GM12801 (cell line): ENCODE data around the gene RUNX1.

Experiments used
- TF ChIP-seq, protein P1 (sequence below): IDR thresholded peaks from one replicate; pipeline ENCODE4 v1.5.1; 2011; ENCODE audit warnings: control low read depth; ENCODE audit not compliant: insufficient read length; ENCODE audit errors: extremely low read depth

RUNX1 gene

DNA sequence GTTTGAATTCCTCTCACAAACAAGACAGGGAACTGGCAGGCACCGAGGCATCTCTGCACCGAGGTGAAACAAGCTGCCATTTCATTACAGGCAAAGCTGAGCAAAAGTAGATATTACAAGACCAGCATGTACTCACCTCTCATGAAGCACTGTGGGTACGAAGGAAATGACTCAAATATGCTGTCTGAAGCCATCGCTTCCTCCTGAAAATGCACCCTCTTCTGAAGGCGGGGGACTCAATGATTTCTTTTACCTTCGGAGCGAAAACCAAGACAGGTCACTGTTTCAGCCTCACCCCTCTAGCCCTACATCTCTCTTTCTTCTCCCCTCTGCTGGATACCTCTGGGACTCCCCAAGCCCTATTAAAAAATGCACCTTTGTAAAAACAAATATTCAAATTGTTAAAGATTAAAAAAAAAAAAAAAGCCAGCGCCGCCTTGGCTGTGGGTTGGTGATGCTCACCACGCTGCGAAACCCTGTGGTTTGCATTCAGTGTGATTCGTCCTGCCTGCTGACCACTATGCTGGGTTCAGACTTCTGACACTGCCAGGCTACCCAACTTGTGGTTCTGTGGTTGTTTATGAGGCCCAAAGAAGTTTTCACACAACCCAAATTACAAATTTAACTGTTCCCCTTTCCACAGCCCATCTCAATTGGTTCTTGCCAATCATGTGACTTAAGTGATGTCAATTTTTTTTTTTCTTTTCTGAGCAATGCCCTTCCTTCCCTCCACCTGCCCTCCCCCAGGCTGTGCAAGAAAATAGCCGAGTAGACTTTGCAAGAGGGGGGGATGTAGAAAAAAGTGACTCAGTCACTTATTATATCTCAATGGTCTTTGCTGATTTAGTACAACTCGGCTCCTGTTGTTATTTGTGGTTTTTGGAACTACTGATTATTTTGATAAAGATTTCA, at the start of gene RUNX1:
RUNX1 (minus strand) TSS at position 597 of the 912 bp plus-strand sequence.
- TF ChIP-seq, protein P1, sequence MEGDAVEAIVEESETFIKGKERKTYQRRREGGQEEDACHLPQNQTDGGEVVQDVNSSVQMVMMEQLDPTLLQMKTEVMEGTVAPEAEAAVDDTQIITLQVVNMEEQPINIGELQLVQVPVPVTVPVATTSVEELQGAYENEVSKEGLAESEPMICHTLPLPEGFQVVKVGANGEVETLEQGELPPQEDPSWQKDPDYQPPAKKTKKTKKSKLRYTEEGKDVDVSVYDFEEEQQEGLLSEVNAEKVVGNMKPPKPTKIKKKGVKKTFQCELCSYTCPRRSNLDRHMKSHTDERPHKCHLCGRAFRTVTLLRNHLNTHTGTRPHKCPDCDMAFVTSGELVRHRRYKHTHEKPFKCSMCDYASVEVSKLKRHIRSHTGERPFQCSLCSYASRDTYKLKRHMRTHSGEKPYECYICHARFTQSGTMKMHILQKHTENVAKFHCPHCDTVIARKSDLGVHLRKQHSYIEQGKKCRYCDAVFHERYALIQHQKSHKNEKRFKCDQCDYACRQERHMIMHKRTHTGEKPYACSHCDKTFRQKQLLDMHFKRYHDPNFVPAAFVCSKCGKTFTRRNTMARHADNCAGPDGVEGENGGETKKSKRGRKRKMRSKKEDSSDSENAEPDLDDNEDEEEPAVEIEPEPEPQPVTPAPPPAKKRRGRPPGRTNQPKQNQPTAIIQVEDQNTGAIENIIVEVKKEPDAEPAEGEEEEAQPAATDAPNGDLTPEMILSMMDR, result no peak

DNA sequence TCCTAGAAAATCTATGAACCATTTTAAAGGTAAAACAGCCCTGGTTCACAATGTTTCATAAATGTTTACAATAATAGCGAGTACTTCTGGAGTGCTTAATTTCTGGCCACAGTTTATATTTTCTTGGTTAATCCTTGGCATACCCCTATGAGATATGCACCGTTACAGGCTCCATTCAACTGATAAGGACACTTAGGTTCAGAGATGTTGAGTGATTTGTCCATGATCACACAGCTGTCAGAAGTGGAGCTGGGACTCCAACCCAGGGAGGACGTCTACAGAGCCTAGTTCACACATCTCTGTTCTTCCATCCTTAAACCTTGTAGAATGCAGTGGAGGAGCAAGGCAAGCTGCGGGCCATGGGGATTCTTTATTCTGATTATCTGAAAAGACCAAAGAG, 48.4 kb upstream of the RUNX1 start:
- TF ChIP-seq, protein P1, result no peak

DNA sequence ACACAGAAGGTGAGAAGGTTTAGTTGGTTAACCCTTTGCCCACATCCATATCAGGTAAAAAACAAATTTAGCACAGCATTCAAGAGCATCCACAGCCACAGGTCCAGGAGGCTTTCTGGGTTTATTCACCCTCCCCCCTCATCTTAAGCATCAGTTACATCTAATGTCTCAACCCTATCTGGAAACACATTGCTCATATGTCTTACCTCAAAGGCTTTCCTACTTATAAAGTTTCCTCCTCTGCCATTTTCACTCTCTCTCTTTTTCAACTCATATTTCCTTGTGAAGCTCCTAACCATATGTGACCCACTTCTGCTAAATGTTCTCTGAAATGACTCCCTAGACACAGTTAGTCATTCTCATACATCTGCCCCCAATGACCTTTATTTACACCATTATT, 47.9 kb upstream of the RUNX1 start:
- TF ChIP-seq, protein P1, result no peak

DNA sequence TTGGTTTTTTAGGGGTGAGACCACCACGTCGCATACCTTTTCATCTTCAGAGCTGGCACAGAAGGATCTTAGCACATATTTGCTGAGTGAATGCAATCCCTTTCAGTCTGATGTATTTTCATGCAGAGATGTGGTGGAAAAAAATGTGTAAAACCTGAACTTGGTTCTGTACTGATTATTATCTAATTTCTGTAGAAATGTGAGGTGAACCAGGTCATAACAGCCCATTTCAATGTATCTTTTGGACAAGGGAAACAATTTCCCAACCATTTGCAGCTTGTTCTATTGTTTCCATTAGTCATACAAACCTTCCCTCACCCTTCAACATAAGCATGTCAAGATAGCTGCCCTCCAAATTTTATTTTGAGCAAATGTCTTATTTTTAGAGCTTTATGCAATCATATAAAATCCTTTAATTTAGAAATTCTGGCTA, 46.8 kb upstream of the RUNX1 start:
- TF ChIP-seq, protein P1, result no peak

DNA sequence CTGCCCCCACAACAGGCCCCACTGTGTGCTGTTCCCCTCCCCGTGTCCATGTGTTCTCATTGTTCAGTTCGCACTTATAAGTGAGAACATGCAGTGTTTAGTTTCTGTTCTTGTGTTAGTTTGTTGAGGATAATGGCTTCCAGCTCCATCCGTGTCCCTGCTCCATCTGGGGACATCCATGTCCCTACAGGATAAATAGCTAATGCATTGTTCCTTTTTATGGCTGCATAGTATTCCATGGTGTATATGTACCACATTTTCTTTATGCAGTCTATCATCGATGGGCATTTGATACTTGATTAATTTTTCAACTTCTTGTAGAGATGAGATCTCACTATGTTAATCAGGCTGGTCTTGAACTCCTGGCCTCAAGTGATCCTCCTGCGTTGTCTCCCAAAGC, 44.4 kb upstream of the RUNX1 start:
- TF ChIP-seq, protein P1, result no peak

DNA sequence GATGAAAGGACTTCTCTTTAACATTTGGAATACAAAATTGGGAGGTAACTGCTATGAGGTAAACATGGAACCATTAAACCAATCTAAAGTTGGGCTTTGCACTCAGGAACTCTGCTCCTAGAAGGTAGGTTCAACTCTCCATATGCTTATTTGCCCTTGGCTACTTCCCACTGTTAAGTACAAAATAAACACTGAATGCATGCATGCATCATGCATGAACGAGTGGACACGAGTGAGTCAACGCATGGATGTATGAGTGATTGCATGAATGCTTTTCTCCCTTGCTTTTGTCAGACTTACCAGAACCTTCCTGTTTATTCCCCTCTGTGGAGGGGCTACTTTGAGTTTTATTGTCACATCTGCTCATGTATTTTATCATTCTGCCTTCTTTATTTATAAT, 42.4 kb upstream of the RUNX1 start:
- TF ChIP-seq, protein P1, result no peak

DNA sequence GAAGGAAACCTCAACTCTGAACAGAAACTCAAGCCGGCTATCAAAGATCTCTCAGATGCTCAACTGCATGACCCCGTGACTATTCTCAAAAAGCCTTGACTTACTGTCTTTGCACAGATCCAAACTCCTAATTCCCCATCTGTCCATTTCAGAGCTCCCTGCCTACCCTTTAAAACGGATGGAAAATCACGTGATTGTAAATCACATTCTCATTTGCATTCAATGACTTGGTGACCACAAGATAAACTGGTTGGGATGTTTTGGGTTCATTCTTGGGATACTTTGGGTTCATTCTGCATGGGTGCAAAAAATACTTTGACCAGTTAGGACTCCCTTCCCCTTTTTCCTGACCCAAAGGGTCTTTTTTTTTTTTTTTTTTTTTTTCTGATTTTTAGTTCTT, 41.3 kb upstream of the RUNX1 start:
- TF ChIP-seq, protein P1, result no peak
